Karpas-422 (cell line): Measurements from ENCODE around the gene CMKLR1. TPM values are rescaled to one million over a fixed set of nuclear protein-coding genes. Genes with fewer than 3 reads are reported as not detected.

Experiments
- DNase-seq: peaks from one replicate; pipeline ENCODE4 v3.0.0-alpha.2; 2015
- H2AFZ ChIP-seq: fragments of 200-600 bp; sonication (generic); 2 replicates; pipeline ENCODE4 v1.6.1; 2014; ENCODE audit warnings: antibody characterized with exemption, low read length, mixed read lengths
- H3K27ac ChIP-seq: fragments of 200-600 bp; sonication (generic); 2 replicates; pipeline ENCODE4 v1.5.1; 2014; ENCODE audit warnings: mild to moderate bottlenecking, low read length, moderate library complexity
- H3K27me3 ChIP-seq: fragments of 200-600 bp; sonication (generic); 2 replicates; pipeline ENCODE4 v1.6.1; 2014; ENCODE audit warnings: low read length, mixed read lengths
- H3K36me3 ChIP-seq: fragments of 200-600 bp; sonication (generic); 2 replicates; pipeline ENCODE4 v1.6.1; 2014; ENCODE audit warnings: low read length, mixed read lengths; ENCODE audit not compliant: insufficient read depth
- H3K4me1 ChIP-seq: fragments of 200-600 bp; sonication (generic); 2 replicates; pipeline ENCODE4 v1.6.1; 2014; ENCODE audit warnings: mild to moderate bottlenecking, low read length, mixed read lengths
- H3K4me2 ChIP-seq: fragments of 200-600 bp; sonication (generic); 2 replicates; pipeline ENCODE4 v1.6.1; 2014; ENCODE audit warnings: low read length, low read depth, mild to moderate bottlenecking; ENCODE audit not compliant: poor library complexity, severe bottlenecking
- H3K4me3 ChIP-seq: fragments of 200-600 bp; sonication (generic); 2 replicates; pipeline ENCODE4 v1.5.1; 2014; ENCODE audit warnings: mild to moderate bottlenecking, antibody characterized with exemption, low read length, mixed read lengths
- H3K79me2 ChIP-seq: fragments of 200-600 bp; sonication (generic); 2 replicates; pipeline ENCODE4 v1.6.1; 2014; ENCODE audit warnings: mild to moderate bottlenecking, low read length, mixed read lengths
- H3K9ac ChIP-seq: fragments of 200-600 bp; sonication (generic); 2 replicates; pipeline ENCODE4 v1.6.0; 2014; ENCODE audit warnings: low read length
- H3K9me2 ChIP-seq: fragments of 200-600 bp; sonication (generic), shearing (Covaris generic); replicated peaks from 2 replicates; pipeline ENCODE4 v1.6.0; 2014; ENCODE audit warnings: mild to moderate bottlenecking, low read length, moderate library complexity; ENCODE audit not compliant: insufficient read depth
- H3K9me3 ChIP-seq: fragments of 300-700, 200-600 bp; sonication (generic); 2 replicates; pipeline ENCODE4 v1.6.1; 2014; ENCODE audit warnings: low read length, mixed read lengths
- H4K20me1 ChIP-seq: fragments of 200-600 bp; sonication (generic); 2 replicates; pipeline ENCODE4 v1.6.1; 2014; ENCODE audit warnings: mild to moderate bottlenecking, antibody characterized with exemption, low read length, low read depth; ENCODE audit not compliant: insufficient read depth
- total RNA-seq: library from RNA; depleted of rRNA; stranded (reverse); fragments of >200 nt; shearing (Covaris generic); gene quantifications from 2 replicates; pipeline ENCODE4 v1.2.3, GENCODE V29; 2014; ENCODE audit warnings: low replicate concordance; rRNA removed

CMKLR1 gene
- total RNA-seq, 1 experiment from 2014 or later = not detected

- Histone ChIP-seq H3K9me3 (no peaks in the 10 kb centered on the region), H3K9me2 (no peaks in the 10 kb centered on the region), H4K20me1 (no peaks in the 10 kb centered on the region), H3K79me2 (no peaks in the 10 kb centered on the region), H2AFZ (no peak overlapping the region), H3K27me3 (no peaks in the 10 kb centered on the region), H3K4me3 (no peak overlapping the region), H3K36me3 (no peaks in the 10 kb centered on the region), H3K4me1 (no peaks in the 10 kb centered on the region), H3K27ac (no peak overlapping the region), H3K9ac (no peak overlapping the region), H3K4me2 (no peak overlapping the region)
- no peak for DNase-seq
These were observed 98.9 kb downstream of the CMKLR1 start for GRCh38 chr12:108240027-108240785.

- no peak for DNase-seq
- Histone ChIP-seq H3K4me2 (no peak overlapping the region), H3K9me2 (no peaks in the 10 kb centered on the region), H3K27me3 (no peaks in the 10 kb centered on the region), H3K4me1 (no peaks in the 10 kb centered on the region), H3K27ac (no peak overlapping the region), H3K4me3 (no peak overlapping the region), H4K20me1 (no peaks in the 10 kb centered on the region), H2AFZ (no peak overlapping the region), H3K9ac (no peak overlapping the region), H3K9me3 (no peaks in the 10 kb centered on the region), H3K36me3 (no peaks in the 10 kb centered on the region), H3K79me2 (no peaks in the 10 kb centered on the region)
These were observed 99.7 kb downstream of the CMKLR1 start for GRCh38 chr12:108239378-108239777.

GRCh38 chr12:108238474-108238873 is 100.6 kb downstream of the CMKLR1 start:
- H3K9ac ChIP-seq = no peak overlapping the region
- no peaks in the 10 kb centered on the region for H3K27me3 ChIP-seq
- H3K4me2 ChIP-seq = no peak overlapping the region
- H4K20me1 ChIP-seq = no peaks in the 10 kb centered on the region
- H3K9me3 ChIP-seq = no peaks in the 10 kb centered on the region
- no peak overlapping the region for H3K4me3 ChIP-seq
- no peak overlapping the region for H2AFZ ChIP-seq
- no peaks in the 10 kb centered on the region for H3K9me2 ChIP-seq
- no peak for DNase-seq
- H3K4me1 ChIP-seq = no peaks in the 10 kb centered on the region
- no peaks in the 10 kb centered on the region for H3K36me3 ChIP-seq
- H3K27ac ChIP-seq = no peak overlapping the region
- H3K79me2 ChIP-seq = no peaks in the 10 kb centered on the region

Other genes with a start within 250 kb of the CMKLR1 start
- not detected in 2 replicates for gene WSCD2, start 210.0 kb downstream of the CMKLR1 start, total RNA-seq
- 4.0 and 5.5 TPM in 2 replicates for gene FICD, start 176.0 kb upstream of the CMKLR1 start, total RNA-seq
- 89.4 and 108 TPM in 2 replicates for gene SART3, start 221.9 kb upstream of the CMKLR1 start, total RNA-seq
- gene ISCU, start 223.3 kb upstream of the CMKLR1 start, total RNA-seq = 60.9 and 102 TPM in 2 replicates